ENCODE data around the gene CEP83. TPM values are rescaled to one million over a fixed set of nuclear protein-coding genes. Genes with fewer than 3 reads are reported as not detected.

CEP83 gene
- total RNA-seq, 4 donors from 2014 or later = 6.7 to 21.2 (median 8.3) TPM

- TF ChIP-seq POLR2AphosphoS5 (IDR thresholded peaks at IDR 0.05) = no peak
- no peak for TF ChIP-seq CTCF (IDR thresholded peaks at IDR 0.05)
- no peak for TF ChIP-seq EP300 (IDR thresholded peaks at IDR 0.05)
- no peak for TF ChIP-seq POLR2A (IDR thresholded peaks at IDR 0.05; ENCODE audit: low read depth)
- Histone ChIP-seq H3K9me3 (no peaks in the 10 kb centered on the region), H3K36me3 (no peaks in the 10 kb centered on the region), H3K27ac (replicated peaks in 1 of 4) (no peak overlapping the region), H3K4me3 (no peak overlapping the region), H3K4me1 (peaks cover 0 to 27% (median 25%) of the 10 kb centered on the region in 4 donors), H3K27me3 (no peaks in the 10 kb centered on the region)
- intact Hi-C loops (cut with DNase I) = no loop called here
- DNase-seq (ENCODE audit: extremely low spot score) = no peak
- WGBS = 88% methylated on average over 4 of the region's 4 CpGs
These were observed 190.2 kb downstream of the CEP83 start for GRCh38 chr12:94269316-94269999.

- peaks cover 4 to 40% (median 37%) of the 10 kb centered on the region in 4 donors for H3K4me1 ChIP-seq
- H3K4me3 ChIP-seq = no peak overlapping the region
- no peak for TF ChIP-seq CTCF (IDR thresholded peaks at IDR 0.05)
- no peak for TF ChIP-seq POLR2AphosphoS5 (IDR thresholded peaks at IDR 0.05)
- TF ChIP-seq EP300 (IDR thresholded peaks at IDR 0.05) = no peak
- no peak for TF ChIP-seq POLR2A (IDR thresholded peaks at IDR 0.05; ENCODE audit: low read depth)
- no peaks in the 10 kb centered on the region for H3K9me3 ChIP-seq
- WGBS = 90% methylated on average over 5 of the region's 5 CpGs
- DNase-seq (ENCODE audit: extremely low spot score) = no peak
- intact Hi-C loops (cut with DNase I) = no loop called here
- peak overlapping the region; percentile 46 to 83 (median 66) for H3K27ac ChIP-seq (replicated peaks in 1 of 4)
- no peaks in the 10 kb centered on the region for H3K36me3 ChIP-seq
- H3K27me3 ChIP-seq = no peaks in the 10 kb centered on the region
These were observed 191.7 kb downstream of the CEP83 start for GRCh38 chr12:94267921-94268471.

- no peak for DNase-seq (ENCODE audit: extremely low spot score)
- Histone ChIP-seq H3K4me3 (no peak overlapping the region), H3K27me3 (no peaks in the 10 kb centered on the region), H3K36me3 (no peaks in the 10 kb centered on the region), H3K27ac (replicated peaks in 1 of 4) (peak overlapping the region; percentile 46 to 83 (median 66)), H3K4me1 (peaks cover 7 to 44% (median 42%) of the 10 kb centered on the region in 4 donors), H3K9me3 (no peaks in the 10 kb centered on the region)
- TF ChIP-seq POLR2A (IDR thresholded peaks at IDR 0.05; ENCODE audit: low read depth) = no peak
- no peak for TF ChIP-seq EP300 (IDR thresholded peaks at IDR 0.05)
- TF ChIP-seq POLR2AphosphoS5 (IDR thresholded peaks at IDR 0.05) = no peak
- TF ChIP-seq CTCF (IDR thresholded peaks at IDR 0.05) = no peak
- 48% methylated on average over 3 of the region's 3 CpGs for WGBS
- intact Hi-C loops (cut with DNase I) = no loop called here
These were observed 192.2 kb downstream of the CEP83 start for GRCh38 chr12:94267537-94267872.

GRCh38 chr12:94266796-94267536 is 192.7 kb downstream of the CEP83 start:
- no peaks in the 10 kb centered on the region for H3K27me3 ChIP-seq
- peaks cover 10 to 47% (median 45%) of the 10 kb centered on the region in 4 donors for H3K4me1 ChIP-seq
- no peak for DNase-seq (ENCODE audit: extremely low spot score)
- intact Hi-C loops (cut with DNase I) = no loop called here
- no peak overlapping the region for H3K4me3 ChIP-seq
- H3K27ac ChIP-seq (replicated peaks in 1 of 4) = peak overlapping the region; percentile 46 to 83 (median 66)
- WGBS = 45% methylated on average over 11 of the region's 11 CpGs
- no peaks in the 10 kb centered on the region for H3K9me3 ChIP-seq
- no peak for TF ChIP-seq CTCF (IDR thresholded peaks at IDR 0.05)
- TF ChIP-seq EP300 (IDR thresholded peaks at IDR 0.05) = no peak
- peak in 1 of 2 donors; percentile 35 for TF ChIP-seq POLR2AphosphoS5 (IDR thresholded peaks at IDR 0.05)
- no peaks in the 10 kb centered on the region for H3K36me3 ChIP-seq
